GM18507 (cell line): ENCODE data around the gene TSHZ2.
"Not testable (repeated sequence)": the region's sequence is repeated elsewhere in the genome, so short reads cannot be mapped to it uniquely, and the experiment has no call there.

Experiments
- DNase-seq: peaks from one replicate; pipeline ENCODE4 v3.0.0; 2011; ENCODE audit warnings: low read depth; ENCODE audit not compliant: insufficient read length; ENCODE audit errors: extremely low spot score
- FAIRE-seq: peaks from 2 replicates; lab custom pipeline; 2011; peaks lifted over from hg19 to GRCh38; lab: Jason Lieb, UNC

Gene TSHZ2

DNA sequence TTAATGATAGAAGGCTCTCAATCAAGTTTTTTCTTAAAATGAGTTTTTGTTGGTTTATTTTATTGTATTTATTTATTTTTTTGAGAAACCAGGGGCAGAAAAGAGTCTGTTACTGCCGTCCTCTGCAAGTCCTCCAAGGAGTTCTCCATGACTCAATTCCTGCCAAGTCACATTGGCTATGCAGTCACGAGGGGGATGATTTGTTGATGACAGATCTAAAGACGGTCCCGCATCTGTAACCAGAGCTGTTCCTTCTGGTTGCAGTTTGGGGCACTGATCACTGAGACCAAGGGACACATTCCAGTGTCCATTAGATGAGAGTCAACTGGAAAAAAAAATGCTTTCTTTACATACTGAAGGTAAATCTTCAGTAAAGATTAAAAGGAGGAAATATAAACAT lies 13.9 kb upstream of the TSHZ2 start:
- FAIRE-seq: no peak
- DNase-seq: no peak

DNA sequence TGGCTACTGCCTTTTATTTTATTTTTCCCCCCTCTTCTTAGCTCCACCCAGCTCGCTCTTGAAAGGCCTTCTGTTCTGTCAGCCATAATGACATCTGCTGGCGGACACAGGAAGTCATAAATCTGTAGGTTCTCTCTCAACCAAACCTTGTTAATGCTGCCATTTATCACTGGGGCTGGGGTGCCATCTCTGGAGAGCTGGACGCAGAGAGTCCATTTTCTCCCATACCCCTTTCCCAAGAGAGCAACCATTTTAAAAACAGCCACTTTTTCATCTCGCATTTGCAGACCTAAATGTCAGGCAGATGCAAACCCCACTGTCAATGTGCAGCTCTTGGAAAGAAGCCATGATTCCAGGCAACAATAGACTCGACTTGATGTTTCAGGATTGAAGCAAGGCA lies 13.0 kb upstream of the TSHZ2 start:
- FAIRE-seq: no peak

GRCh38 chr20:52962183-52962582 lies 10.0 kb upstream of the TSHZ2 start:
- DNase-seq (no peak), FAIRE-seq (no peak)

More for the DNA sequence above, 13.0 kb upstream of the TSHZ2 start:
- DNase-seq: no peak

DNA sequence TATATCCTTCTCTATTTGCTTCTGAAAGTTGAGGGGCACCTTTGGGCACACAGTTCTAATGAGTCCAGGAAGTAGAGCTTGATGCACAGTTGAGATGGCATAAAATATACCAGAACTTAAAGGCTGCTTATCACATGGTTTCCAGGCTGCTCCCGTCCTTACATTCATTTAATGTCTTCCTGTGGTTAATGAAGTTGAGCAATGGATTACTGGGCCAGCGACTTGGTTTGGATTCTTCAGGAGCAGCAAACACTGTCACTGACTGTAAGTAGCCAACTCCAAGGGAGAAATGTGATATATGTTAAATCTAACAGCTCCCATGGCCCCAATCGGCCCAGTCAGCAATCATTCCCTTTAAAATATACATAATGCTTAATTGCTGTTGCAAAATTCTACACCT lies 9.0 kb upstream of the TSHZ2 start:
- DNase-seq: no peak
- FAIRE-seq: no peak

- DNase-seq: no peak
Observed at GRCh38 chr20:52964131-52964530, 8.0 kb upstream of the TSHZ2 start.

GRCh38 chr20:52965380-52965779 lies 6.8 kb upstream of the TSHZ2 start:
- FAIRE-seq: no peak

More at GRCh38 chr20:52964131-52964530, 8.0 kb upstream of the TSHZ2 start:
- FAIRE-seq: no peak

GRCh38 chr20:52965819-52966218 lies 6.3 kb upstream of the TSHZ2 start:
- DNase-seq: no peak
- no peak for FAIRE-seq

More at GRCh38 chr20:52965380-52965779, 6.8 kb upstream of the TSHZ2 start:
- no peak for DNase-seq

GRCh38 chr20:52966543-52966942 lies 5.6 kb upstream of the TSHZ2 start:
- DNase-seq: not testable (repeated sequence)

DNA sequence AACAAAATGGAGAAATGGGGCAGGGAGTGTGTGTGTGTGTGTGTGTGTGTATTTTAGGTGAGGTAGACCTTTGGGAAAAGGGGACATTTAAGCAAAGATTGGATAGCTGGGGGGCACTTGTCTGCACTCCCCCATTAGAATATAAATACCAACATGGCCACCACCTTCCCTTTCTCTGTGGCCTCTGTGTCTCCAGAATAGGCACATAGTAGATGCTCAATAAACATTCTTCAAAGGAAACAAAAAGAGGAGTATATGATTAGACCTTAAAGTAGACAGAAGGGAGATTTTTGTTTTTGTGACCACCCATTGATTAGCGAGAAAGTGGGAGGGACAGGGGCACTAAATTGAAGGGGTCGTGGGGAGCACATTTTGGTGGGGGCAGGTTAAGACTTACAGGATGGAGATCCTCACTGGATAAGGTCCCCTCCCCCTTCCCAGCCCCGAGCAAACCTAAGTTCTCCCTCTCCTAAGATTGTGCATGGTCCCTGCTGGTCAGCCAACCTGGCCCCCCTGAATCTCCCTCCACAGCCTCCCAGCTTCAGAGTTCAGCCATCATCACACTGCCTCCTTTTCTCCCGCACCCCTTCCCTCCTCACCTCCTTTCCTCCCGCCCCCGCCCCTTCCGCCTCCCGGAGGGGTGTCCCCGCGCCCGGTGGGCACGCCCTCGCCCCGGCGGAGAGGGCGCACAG lies 514 bp upstream of the TSHZ2 start:
- DNase-seq (no peak), FAIRE-seq (no peak)

More at GRCh38 chr20:52966543-52966942, 5.6 kb upstream of the TSHZ2 start:
- FAIRE-seq: not testable (repeated sequence)

- FAIRE-seq (no peak), DNase-seq (no peak)
Observed at GRCh38 chr20:52972965-52973819, 1.0 kb downstream of the TSHZ2 start.

DNA sequence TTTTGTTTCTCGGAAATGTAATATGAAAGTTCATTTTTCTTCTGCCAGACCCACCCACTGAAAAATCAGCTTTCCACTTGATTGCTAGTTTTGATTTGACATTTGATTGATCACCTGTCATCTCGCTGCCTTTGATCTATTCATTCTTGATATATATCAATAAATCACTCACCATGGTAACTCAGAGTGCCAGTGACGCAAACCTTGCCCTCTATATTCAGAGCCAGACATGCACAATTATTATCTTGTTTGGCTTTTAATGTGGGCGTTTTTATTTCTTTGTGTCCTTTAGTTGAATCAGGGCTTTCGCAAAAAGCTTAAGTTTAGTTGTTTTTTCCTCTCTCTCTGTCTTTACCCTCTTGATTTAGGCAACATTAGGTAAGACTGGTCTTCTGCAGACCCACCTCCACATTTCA lies 2.0 kb downstream of the TSHZ2 start:
- DNase-seq (no peak), FAIRE-seq (no peak)

- FAIRE-seq: no peak
- DNase-seq: no peak
Observed at GRCh38 chr20:52975029-52975732, 3.0 kb downstream of the TSHZ2 start.

DNA sequence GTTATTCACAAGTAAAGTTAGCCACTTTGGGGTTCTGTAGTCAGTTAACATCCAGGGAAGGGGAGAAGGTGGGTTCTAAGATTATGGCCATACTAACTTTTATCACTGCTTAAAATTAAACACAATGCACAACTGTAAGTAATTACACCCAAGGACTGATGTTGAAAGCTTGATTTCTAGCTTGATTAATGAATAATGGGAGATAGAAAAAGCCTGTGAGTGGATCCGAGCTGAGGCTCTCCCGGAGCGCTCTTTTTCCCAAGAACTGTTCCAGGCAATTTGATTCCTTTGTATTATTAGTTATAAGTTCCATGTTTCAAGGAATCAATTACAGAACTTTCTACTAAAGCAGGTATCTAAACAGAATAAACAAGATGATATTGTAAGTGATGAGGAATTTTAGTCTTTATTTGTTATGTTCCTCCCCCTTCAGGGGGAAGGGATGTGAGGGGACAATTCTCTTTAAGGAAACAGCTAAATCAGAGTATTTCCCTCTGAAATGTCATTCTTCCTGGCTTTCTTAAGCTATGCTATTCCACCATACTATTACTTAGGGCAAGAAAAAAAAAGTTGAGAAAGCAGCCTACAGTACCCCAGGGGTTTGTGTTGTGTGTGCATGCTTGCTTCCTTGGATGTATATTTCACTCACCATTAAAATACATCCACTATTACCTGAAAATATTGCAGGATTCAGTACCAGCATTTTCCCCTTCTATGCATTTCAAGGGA lies 3.8 kb downstream of the TSHZ2 start:
- FAIRE-seq (no peak), DNase-seq (no peak)

GRCh38 chr20:52978851-52979250 lies 6.7 kb downstream of the TSHZ2 start:
- DNase-seq: no peak

GRCh38 chr20:52981051-52981450 lies 8.9 kb downstream of the TSHZ2 start:
- DNase-seq (no peak), FAIRE-seq (no peak)

More at GRCh38 chr20:52978851-52979250, 6.7 kb downstream of the TSHZ2 start:
- no peak for FAIRE-seq

DNA sequence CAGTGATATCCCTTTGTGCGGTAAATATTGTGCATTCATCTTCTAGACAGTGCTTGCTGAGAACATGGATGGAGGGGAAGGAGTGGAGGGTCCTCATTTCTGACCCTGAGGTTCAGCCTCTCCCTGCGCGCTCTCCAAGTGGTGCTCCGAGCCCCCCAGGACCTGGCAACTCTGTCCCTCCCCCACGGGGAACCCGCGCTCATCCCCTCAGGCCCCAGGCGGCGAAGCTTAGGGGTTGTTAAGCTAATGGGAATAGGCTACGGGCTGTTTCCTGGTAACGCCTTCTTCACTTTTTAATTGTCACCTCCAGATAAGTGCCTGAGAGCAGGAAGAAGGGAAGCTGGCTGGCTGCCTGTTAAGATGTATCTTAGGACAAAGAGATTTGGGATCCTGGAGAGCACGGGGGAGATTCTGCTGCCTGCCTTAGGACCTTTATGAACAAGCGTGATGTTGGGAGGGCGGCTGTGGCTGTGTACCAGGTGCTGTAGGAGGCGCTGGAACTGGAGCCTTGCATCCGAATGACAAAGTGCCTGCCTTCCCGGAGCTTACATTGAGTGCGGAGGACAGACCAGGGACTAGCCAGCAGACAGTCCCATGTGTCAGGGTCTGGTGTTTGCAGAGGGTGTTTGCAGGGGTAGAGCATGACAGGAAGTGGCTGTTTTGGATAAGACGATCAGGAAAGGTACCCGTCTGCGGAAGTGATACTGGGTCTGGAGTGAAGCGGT lies 11.7 kb downstream of the TSHZ2 start:
- DNase-seq: no peak
- no peak for FAIRE-seq

- DNase-seq: no peak
- no peak for FAIRE-seq
Observed at GRCh38 chr20:52984451-52984810, 12.3 kb downstream of the TSHZ2 start.

DNA sequence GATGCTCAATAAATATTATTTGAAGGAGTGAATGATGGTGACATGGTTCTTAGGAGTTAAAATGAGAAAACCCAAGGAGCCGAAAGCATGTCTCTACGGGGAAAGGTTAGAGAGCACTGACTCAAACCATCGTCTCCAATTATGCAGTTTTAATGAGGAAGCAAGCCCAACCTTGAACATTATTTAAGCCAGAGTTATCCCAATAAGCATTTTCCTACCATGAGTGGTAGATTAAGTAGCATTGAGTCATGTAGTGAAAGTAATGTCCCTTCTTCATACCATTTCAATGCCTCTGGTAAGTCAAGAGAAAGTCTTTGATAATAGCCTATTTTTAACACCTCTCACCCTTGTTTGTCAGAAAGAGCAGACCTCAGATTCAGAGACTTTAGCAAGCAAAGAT lies 13.5 kb downstream of the TSHZ2 start:
- no peak for DNase-seq
- no peak for FAIRE-seq

- no peak for FAIRE-seq
- DNase-seq: no peak
Observed at GRCh38 chr20:52987295-52987694, 15.1 kb downstream of the TSHZ2 start.
